Ectodermal cell (in vitro differentiated cells): ENCODE measurements around the gene DCLRE1A.

Experiments
- H3K27ac ChIP-seq: 2 replicates; pipeline ENCODE4 v1.7.0; 2013; ENCODE audit warnings: mild to moderate bottlenecking, low read depth, low read length; ENCODE audit not compliant: insufficient read depth, poor library complexity, severe bottlenecking
- H3K27me3 ChIP-seq: 2 replicates; pipeline ENCODE4 v1.7.0; 2013; ENCODE audit warnings: mild to moderate bottlenecking, low read length; ENCODE audit not compliant: insufficient read depth, control insufficient read depth, poor library complexity, severe bottlenecking
- H3K36me3 ChIP-seq: one replicate; pipeline ENCODE4 v1.7.0; 2013; ENCODE audit warnings: low read length; ENCODE audit not compliant: control insufficient read depth, insufficient read depth
- H3K4me1 ChIP-seq: one replicate; pipeline ENCODE4 v1.7.0; 2013; ENCODE audit warnings: low read length; ENCODE audit not compliant: control insufficient read depth, insufficient read depth
- H3K4me3 ChIP-seq: 2 replicates; pipeline ENCODE4 v1.7.0; 2013; ENCODE audit warnings: low read depth, low read length, control low read depth; ENCODE audit not compliant: insufficient read depth
- H3K9me3 ChIP-seq: 2 replicates; pipeline ENCODE4 v1.7.0; 2013; ENCODE audit warnings: mild to moderate bottlenecking, low read length, moderate library complexity; ENCODE audit not compliant: control insufficient read depth
- WGBS, 2 experiments: methylation state at CpG; one replicate each; pipeline ENCODE4 v1.1.7; 2013; ENCODE audit warnings: missing lambda C conversion rate in 2 of 2; 5-methylcytosine and 5-hydroxymethylcytosine counted together

DCLRE1A gene

GRCh38 chr10:113802997-113803396 is 50.9 kb downstream of the DCLRE1A start:
- Histone ChIP-seq H3K9me3 (no peaks in the 10 kb centered on the region), H3K27ac (no peak overlapping the region), H3K27me3 (no peaks in the 10 kb centered on the region), H3K36me3 (no peaks in the 10 kb centered on the region), H3K4me1 (no peaks in the 10 kb centered on the region), H3K4me3 (no peak overlapping the region)
- WGBS, 2 experiments, result 93 to 94% methylated on average over 4 of the region's 4 CpGs

GRCh38 chr10:113801569-113801968 is 52.3 kb downstream of the DCLRE1A start:
- Histone ChIP-seq H3K9me3 (no peaks in the 10 kb centered on the region), H3K27me3 (no peaks in the 10 kb centered on the region), H3K27ac (no peak overlapping the region), H3K4me3 (no peak overlapping the region), H3K36me3 (no peaks in the 10 kb centered on the region), H3K4me1 (no peaks in the 10 kb centered on the region)
- 94 to 95% methylated on average over 6 of the region's 6 CpGs for WGBS, 2 experiments

- no peak overlapping the region for H3K27ac ChIP-seq
- no peaks in the 10 kb centered on the region for H3K9me3 ChIP-seq
- no peaks in the 10 kb centered on the region for H3K4me1 ChIP-seq
- no peaks in the 10 kb centered on the region for H3K36me3 ChIP-seq
- 89 to 90% methylated on average over 2 of the region's 2 CpGs for WGBS, 2 experiments
- H3K4me3 ChIP-seq, result no peak overlapping the region
- H3K27me3 ChIP-seq, result no peaks in the 10 kb centered on the region
Observed at GRCh38 chr10:113791691-113792090, 62.2 kb downstream of the DCLRE1A start.

GRCh38 chr10:113788604-113789083 is 65.2 kb downstream of the DCLRE1A start:
- Histone ChIP-seq H3K27ac (no peak overlapping the region), H3K36me3 (no peaks in the 10 kb centered on the region), H3K9me3 (no peaks in the 10 kb centered on the region), H3K4me1 (no peaks in the 10 kb centered on the region), H3K27me3 (no peaks in the 10 kb centered on the region), H3K4me3 (no peak overlapping the region)
- WGBS, 2 experiments, result 82 to 83% methylated on average over 9 of the region's 9 CpGs
